Kidney epithelial cell (primary cell): ENCODE results near the gene CLASP2. TPM values are rescaled to one million over a fixed set of nuclear protein-coding genes. Genes with fewer than 3 reads are reported as not detected.

ENCODE experiments used
- DNase-seq: peaks from one replicate; pipeline ENCODE4 v3.0.0-alpha.2; 2010; ENCODE audit warnings: low read depth
- H3K27me3 ChIP-seq: 2 replicates; pipeline ENCODE4 v1.6.0; 2011; ENCODE audit warnings: low read length; ENCODE audit not compliant: control insufficient read depth, insufficient read depth
- H3K36me3 ChIP-seq: 2 replicates; pipeline ENCODE4 v1.5.1; 2011; ENCODE audit warnings: low read length; ENCODE audit not compliant: control insufficient read depth, insufficient read depth
- H3K4me3 ChIP-seq: 2 replicates; pipeline ENCODE4 v1.5.1; 2011; ENCODE audit warnings: low read depth, mild to moderate bottlenecking, control low read depth, low read length
- CTCF ChIP-seq: IDR thresholded peaks from 2 replicates; pipeline ENCODE4 v1.5.1; 2011; ENCODE audit warnings: mild to moderate bottlenecking, moderate library complexity, low read length, control low read depth, inconsistent platforms; ENCODE audit not compliant: insufficient read depth, poor library complexity, severe bottlenecking
- total RNA-seq: library from RNA; depleted of rRNA; stranded (reverse); fragments of >200 nt; gene quantifications from 2 replicates; pipeline ENCODE4 v1.2.3, GENCODE V29; 2015

CLASP2 gene
- total RNA-seq, 1 donor from 2014 or later = 52.4 TPM

- no peak for TF ChIP-seq CTCF
- Histone ChIP-seq H3K27me3 (no peaks in the 10 kb centered on the region), H3K4me3 (no peak overlapping the region), H3K36me3 (no peaks in the 10 kb centered on the region)
- DNase-seq = no peak
These were observed 6.2 kb upstream of the CLASP2 start for GRCh38 chr3:33724256-33724655.

- TF ChIP-seq CTCF = no peak
- Histone ChIP-seq H3K4me3 (no peak overlapping the region), H3K27me3 (no peaks in the 10 kb centered on the region), H3K36me3 (no peaks in the 10 kb centered on the region)
- no peak for DNase-seq
These were observed 4.7 kb upstream of the CLASP2 start for GRCh38 chr3:33722626-33723370.

GRCh38 chr3:33722191-33722590 lies 4.1 kb upstream of the CLASP2 start:
- Histone ChIP-seq H3K27me3 (no peaks in the 10 kb centered on the region), H3K4me3 (no peak overlapping the region), H3K36me3 (no peaks in the 10 kb centered on the region)
- no peak for TF ChIP-seq CTCF
- DNase-seq = no peak

GRCh38 chr3:33718595-33718907 lies 497 bp upstream of the CLASP2 start:
- TF ChIP-seq CTCF = no peak
- no peaks in the 10 kb centered on the region for H3K36me3 ChIP-seq
- H3K27me3 ChIP-seq = no peaks in the 10 kb centered on the region
- DNase-seq = no peak
- peak overlapping the region; percentile 70 for H3K4me3 ChIP-seq

GRCh38 chr3:33717616-33717865 lies 513 bp downstream of the CLASP2 start:
- DNase-seq = no peak
- no peaks in the 10 kb centered on the region for H3K27me3 ChIP-seq
- H3K36me3 ChIP-seq = no peaks in the 10 kb centered on the region
- no peak for TF ChIP-seq CTCF
- peak overlapping the region; percentile 70 for H3K4me3 ChIP-seq

- TF ChIP-seq CTCF = no peak
- no peaks in the 10 kb centered on the region for H3K27me3 ChIP-seq
- DNase-seq = no peak
- H3K4me3 ChIP-seq = no peak overlapping the region
- no peaks in the 10 kb centered on the region for H3K36me3 ChIP-seq
These were observed 1.8 kb downstream of the CLASP2 start for GRCh38 chr3:33716227-33716626.
